A673 (cell line): Measurements from ENCODE around the gene LAGE3.

ENCODE experiments used
- EZH2 ChIP-seq: fragments of 200-600 bp; sonication (generic); IDR thresholded peaks from 2 replicates; pipeline ENCODE4 v1.6.1; 2017; ENCODE audit warnings: borderline replicate concordance, low read depth, mild to moderate bottlenecking, mixed read lengths, antibody characterized with exemption, low read length; ENCODE audit not compliant: poor library complexity, severe bottlenecking
- TF ChIP-seq, protein P1 (sequence below): fragments of 300-800, 200-600 bp; sonication (generic); conservative IDR thresholded peaks from 2 replicates; pipeline ENCODE4 v1.5.1; 2017; ENCODE audit warnings: low read depth, mild to moderate bottlenecking, antibody characterized with exemption, low read length, moderate library complexity, mixed read lengths

DNA sequence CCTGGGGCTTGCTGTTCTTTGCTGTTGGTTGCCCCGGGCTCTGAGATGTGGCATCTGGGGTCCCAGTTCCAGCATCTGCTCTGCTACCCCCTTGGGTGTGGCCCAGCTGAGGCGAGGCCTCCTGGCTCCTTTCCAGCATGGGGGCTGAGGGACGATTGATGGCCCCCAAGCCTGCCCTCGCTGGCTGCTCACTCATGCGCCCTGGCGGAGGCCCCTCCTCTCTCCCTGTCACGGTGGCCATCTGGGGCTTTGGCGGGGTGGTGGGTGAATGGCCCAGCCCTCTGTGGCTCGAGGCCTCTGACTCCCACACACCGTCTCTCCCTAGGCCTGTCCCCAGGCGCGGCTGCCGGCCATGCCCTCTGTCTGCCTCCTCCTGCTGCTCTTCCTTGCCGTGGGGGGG, 19.2 kb downstream of the LAGE3 start:
- TF ChIP-seq, protein P1, sequence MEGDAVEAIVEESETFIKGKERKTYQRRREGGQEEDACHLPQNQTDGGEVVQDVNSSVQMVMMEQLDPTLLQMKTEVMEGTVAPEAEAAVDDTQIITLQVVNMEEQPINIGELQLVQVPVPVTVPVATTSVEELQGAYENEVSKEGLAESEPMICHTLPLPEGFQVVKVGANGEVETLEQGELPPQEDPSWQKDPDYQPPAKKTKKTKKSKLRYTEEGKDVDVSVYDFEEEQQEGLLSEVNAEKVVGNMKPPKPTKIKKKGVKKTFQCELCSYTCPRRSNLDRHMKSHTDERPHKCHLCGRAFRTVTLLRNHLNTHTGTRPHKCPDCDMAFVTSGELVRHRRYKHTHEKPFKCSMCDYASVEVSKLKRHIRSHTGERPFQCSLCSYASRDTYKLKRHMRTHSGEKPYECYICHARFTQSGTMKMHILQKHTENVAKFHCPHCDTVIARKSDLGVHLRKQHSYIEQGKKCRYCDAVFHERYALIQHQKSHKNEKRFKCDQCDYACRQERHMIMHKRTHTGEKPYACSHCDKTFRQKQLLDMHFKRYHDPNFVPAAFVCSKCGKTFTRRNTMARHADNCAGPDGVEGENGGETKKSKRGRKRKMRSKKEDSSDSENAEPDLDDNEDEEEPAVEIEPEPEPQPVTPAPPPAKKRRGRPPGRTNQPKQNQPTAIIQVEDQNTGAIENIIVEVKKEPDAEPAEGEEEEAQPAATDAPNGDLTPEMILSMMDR: no peak
- no peak for TF ChIP-seq EZH2
